Measurements from ENCODE around the gene DOCK2. TPM values are rescaled to one million over a fixed set of nuclear protein-coding genes. Genes with fewer than 3 reads are reported as not detected.

The DOCK2 gene
- polyA plus RNA-seq, 1 of the 3 experiments (the other 2 are of a cell fraction): 3.8 TPM

DNA sequence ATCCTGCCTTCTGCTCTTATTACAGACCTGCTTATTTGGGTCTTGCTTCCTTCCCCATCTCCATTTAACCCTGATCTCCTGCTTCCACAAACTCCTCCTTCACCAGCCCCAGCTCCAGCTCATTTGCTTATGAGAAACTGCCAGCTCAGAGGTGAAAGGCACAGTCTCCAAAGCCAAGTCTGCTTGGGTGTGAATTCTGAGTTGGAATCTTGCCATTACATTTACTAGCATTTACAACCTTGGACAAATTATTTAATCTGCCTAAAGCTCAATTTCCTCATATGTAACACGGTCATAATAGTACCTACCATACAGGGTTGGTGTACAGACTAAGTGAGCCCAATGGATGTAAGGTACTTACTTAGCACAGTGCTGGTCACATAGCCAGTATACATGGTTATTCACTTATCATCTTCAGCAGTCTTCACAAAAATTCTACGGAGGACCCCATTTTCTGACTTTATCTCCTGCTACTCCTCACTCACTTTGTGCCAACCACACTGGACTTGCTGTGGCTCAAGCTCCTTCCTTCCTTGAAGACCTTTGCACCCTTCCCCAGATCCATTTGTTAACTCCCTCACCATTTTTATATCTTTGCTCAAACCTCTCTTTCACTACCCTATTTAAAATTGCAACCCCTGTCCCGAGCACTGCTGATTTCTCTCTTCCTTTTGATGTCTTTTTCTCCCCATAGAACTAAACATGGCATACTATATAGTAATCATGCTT is 86.2 kb downstream of the DOCK2 start:
- Histone ChIP-seq H3K4me3 (ENCODE audit: low read depth in 2 of 2, low read length in 1 of 2) (no peak overlapping the region), H3K4me1 (ENCODE audit: control insufficient read depth in 1 of 2, insufficient read depth in 2 of 2, low read depth in 1 of 2, low read length in 1 of 2) (no peaks in the 10 kb centered on the region), H3K36me3 (replicated peaks in 1 of 2; ENCODE audit: control insufficient read depth in 1 of 2, insufficient read depth in 2 of 2, low read length in 1 of 2) (peaks cover 0 to 9% of the 10 kb centered on the region in 2 experiments), H2AFZ (ENCODE audit: low read depth) (no peak overlapping the region), H3F3A (replicated peaks; ENCODE audit: insufficient read depth) (no peaks in the 10 kb centered on the region), H3K9me2 (no peaks in the 10 kb centered on the region), H3K27me3 (ENCODE audit: insufficient read depth) (no peaks in the 10 kb centered on the region), H3K9me3 (no peaks in the 10 kb centered on the region), H3K27ac (ENCODE audit: low read depth in 2 of 2, low read length in 1 of 2) (no peak overlapping the region), H3K79me2 (ENCODE audit: insufficient read depth) (no peaks in the 10 kb centered on the region), H4K20me1 (ENCODE audit: insufficient read depth) (no peaks in the 10 kb centered on the region), H3K4me2 (no peak overlapping the region), H3K9ac (no peak overlapping the region)
- WGBS (ENCODE audit: low lambda C conversion rate): 66% methylated on average over 3 of the region's 3 CpGs
- ChIA-PET POLR2A (no interaction called here), CTCF (interaction anchor here (1.7 to 4.2 kb wide), 5 partner anchors 12 to 502 kb away, joined by 3 to 18 read pairs (median 9); partner anchors contain the start of gene INSYN2B)
- no peak for DNase-seq
- TF ChIP-seq, protein P1, sequence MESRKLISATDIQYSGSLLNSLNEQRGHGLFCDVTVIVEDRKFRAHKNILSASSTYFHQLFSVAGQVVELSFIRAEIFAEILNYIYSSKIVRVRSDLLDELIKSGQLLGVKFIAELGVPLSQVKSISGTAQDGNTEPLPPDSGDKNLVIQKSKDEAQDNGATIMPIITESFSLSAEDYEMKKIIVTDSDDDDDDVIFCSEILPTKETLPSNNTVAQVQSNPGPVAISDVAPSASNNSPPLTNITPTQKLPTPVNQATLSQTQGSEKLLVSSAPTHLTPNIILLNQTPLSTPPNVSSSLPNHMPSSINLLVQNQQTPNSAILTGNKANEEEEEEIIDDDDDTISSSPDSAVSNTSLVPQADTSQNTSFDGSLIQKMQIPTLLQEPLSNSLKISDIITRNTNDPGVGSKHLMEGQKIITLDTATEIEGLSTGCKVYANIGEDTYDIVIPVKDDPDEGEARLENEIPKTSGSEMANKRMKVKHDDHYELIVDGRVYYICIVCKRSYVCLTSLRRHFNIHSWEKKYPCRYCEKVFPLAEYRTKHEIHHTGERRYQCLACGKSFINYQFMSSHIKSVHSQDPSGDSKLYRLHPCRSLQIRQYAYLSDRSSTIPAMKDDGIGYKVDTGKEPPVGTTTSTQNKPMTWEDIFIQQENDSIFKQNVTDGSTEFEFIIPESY (IDR thresholded peaks at IDR 0.05; ENCODE audit: borderline replicate concordance, low read depth): no peak
- TF ChIP-seq SIN3A (IDR thresholded peaks at IDR 0.05; ENCODE audit: borderline replicate concordance, low read depth, low read length): no peak
- TF ChIP-seq NFIC (IDR thresholded peaks at IDR 0.05; ENCODE audit: borderline replicate concordance): no peak
- no peak for TF ChIP-seq MXI1 (IDR thresholded peaks at IDR 0.05; ENCODE audit: low read depth, low read length)
- no peak for TF ChIP-seq GATA2 (CRISPR knock-in tag; IDR thresholded peaks at IDR 0.05)
- no peak for TF ChIP-seq RCOR1 (IDR thresholded peaks at IDR 0.05; ENCODE audit: low read length)
- no peak for TF ChIP-seq POLR2AphosphoS5 (IDR thresholded peaks at IDR 0.05; ENCODE audit: low read depth, low read length)

DNA sequence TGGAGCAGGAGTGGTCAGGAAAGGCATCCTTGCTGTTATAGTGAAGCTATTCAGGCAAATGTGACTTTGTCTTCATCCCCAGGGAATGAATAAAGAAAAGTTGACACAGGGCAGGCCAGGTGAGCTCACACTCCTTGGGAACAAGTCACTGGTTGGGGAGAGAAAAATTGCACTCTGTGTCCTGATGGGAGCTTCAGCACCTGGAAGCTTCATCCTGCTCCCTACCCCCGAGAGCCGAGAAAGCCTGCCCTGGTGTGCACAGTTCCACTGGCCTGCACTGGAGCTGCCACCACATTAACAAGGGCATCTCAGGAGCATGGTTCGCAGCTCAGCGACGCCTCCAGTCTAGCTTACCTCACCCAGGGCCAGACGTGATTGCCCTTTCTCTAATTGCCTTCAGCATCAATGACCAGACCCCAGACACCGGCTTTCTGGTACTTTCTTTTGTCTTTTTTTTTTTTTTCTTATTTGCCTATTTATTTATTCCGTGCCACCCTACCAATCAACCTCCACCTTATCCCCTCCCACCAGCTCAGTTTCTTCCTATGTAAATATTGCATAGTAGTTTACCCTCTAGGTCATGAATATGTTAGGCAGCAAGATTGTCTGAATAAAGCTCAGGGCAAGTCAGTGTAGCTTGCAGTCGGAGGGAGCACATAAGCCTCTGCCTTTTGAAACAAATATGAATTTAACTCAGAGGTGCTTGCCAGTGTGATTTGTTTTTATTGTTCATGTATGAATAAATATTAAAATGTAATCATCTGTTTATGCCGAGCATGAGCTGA is 87.4 kb downstream of the DOCK2 start:
- Histone ChIP-seq H3K4me3 (ENCODE audit: low read depth in 2 of 2, low read length in 1 of 2) (no peak overlapping the region), H3K79me2 (ENCODE audit: insufficient read depth) (no peaks in the 10 kb centered on the region), H3K9me2 (no peaks in the 10 kb centered on the region), H3K27ac (ENCODE audit: low read depth in 2 of 2, low read length in 1 of 2) (no peak overlapping the region), H3K9me3 (no peaks in the 10 kb centered on the region), H3K4me2 (no peak overlapping the region), H4K20me1 (ENCODE audit: insufficient read depth) (no peaks in the 10 kb centered on the region), H2AFZ (ENCODE audit: low read depth) (no peak overlapping the region), H3F3A (replicated peaks; ENCODE audit: insufficient read depth) (no peaks in the 10 kb centered on the region), H3K4me1 (ENCODE audit: control insufficient read depth in 1 of 2, insufficient read depth in 2 of 2, low read depth in 1 of 2, low read length in 1 of 2) (no peaks in the 10 kb centered on the region), H3K27me3 (ENCODE audit: insufficient read depth) (no peaks in the 10 kb centered on the region), H3K9ac (no peak overlapping the region), H3K36me3 (replicated peaks in 1 of 2; ENCODE audit: control insufficient read depth in 1 of 2, insufficient read depth in 2 of 2, low read length in 1 of 2) (peaks cover 0 to 6% of the 10 kb centered on the region in 2 experiments)
- ChIA-PET POLR2A (interaction anchor here (0.6 kb wide), 2 partner anchors 15 to 1028 kb away, joined by 3 read pairs; no protein-coding TSS in a partner anchor), CTCF (interaction anchor here (0.9 to 2.7 kb wide), 2 partner anchors 256 to 460 kb away, joined by 3 to 14 read pairs; partner anchors contain the start of gene INSYN2B)
- DNase-seq: no peak
- 96% methylated on average over 9 of the region's 10 CpGs for WGBS (ENCODE audit: low lambda C conversion rate)
- TF ChIP-seq POLR2AphosphoS5 (IDR thresholded peaks at IDR 0.05; ENCODE audit: low read depth, low read length) (no peak), EZH2phosphoT487 (IDR thresholded peaks at IDR 0.05; ENCODE audit: borderline replicate concordance, low read depth) (no peak), SIN3A (IDR thresholded peaks at IDR 0.05; ENCODE audit: borderline replicate concordance, low read depth, low read length) (no peak), RXRA (IDR thresholded peaks at IDR 0.05; ENCODE audit: borderline replicate concordance, low read depth) (no peak), EP300 (IDR thresholded peaks at IDR 0.05; ENCODE audit: borderline replicate concordance in 1 of 2, low read depth in 1 of 2, low read length in 1 of 2) (no peak), TEAD4 (IDR thresholded peaks at IDR 0.05; ENCODE audit: borderline replicate concordance, insufficient read depth) (no peak), JUND (IDR thresholded peaks at IDR 0.05) (no peak), RCOR1 (IDR thresholded peaks at IDR 0.05; ENCODE audit: low read length) (no peak), NFIC (IDR thresholded peaks at IDR 0.05; ENCODE audit: borderline replicate concordance) (no peak)
- TF ChIP-seq, protein P2, sequence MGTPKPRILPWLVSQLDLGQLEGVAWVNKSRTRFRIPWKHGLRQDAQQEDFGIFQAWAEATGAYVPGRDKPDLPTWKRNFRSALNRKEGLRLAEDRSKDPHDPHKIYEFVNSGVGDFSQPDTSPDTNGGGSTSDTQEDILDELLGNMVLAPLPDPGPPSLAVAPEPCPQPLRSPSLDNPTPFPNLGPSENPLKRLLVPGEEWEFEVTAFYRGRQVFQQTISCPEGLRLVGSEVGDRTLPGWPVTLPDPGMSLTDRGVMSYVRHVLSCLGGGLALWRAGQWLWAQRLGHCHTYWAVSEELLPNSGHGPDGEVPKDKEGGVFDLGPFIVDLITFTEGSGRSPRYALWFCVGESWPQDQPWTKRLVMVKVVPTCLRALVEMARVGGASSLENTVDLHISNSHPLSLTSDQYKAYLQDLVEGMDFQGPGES (IDR thresholded peaks at IDR 0.05; ENCODE audit: low read depth, low read length): no peak
- TF ChIP-seq, protein P3, sequence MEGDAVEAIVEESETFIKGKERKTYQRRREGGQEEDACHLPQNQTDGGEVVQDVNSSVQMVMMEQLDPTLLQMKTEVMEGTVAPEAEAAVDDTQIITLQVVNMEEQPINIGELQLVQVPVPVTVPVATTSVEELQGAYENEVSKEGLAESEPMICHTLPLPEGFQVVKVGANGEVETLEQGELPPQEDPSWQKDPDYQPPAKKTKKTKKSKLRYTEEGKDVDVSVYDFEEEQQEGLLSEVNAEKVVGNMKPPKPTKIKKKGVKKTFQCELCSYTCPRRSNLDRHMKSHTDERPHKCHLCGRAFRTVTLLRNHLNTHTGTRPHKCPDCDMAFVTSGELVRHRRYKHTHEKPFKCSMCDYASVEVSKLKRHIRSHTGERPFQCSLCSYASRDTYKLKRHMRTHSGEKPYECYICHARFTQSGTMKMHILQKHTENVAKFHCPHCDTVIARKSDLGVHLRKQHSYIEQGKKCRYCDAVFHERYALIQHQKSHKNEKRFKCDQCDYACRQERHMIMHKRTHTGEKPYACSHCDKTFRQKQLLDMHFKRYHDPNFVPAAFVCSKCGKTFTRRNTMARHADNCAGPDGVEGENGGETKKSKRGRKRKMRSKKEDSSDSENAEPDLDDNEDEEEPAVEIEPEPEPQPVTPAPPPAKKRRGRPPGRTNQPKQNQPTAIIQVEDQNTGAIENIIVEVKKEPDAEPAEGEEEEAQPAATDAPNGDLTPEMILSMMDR (IDR thresholded peaks at IDR 0.05): no peak
- TF ChIP-seq, protein P4, sequence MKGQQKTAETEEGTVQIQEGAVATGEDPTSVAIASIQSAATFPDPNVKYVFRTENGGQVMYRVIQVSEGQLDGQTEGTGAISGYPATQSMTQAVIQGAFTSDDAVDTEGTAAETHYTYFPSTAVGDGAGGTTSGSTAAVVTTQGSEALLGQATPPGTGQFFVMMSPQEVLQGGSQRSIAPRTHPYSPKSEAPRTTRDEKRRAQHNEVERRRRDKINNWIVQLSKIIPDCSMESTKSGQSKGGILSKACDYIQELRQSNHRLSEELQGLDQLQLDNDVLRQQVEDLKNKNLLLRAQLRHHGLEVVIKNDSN (IDR thresholded peaks at IDR 0.05; ENCODE audit: borderline replicate concordance, low read depth): no peak
- TF ChIP-seq, protein P5, sequence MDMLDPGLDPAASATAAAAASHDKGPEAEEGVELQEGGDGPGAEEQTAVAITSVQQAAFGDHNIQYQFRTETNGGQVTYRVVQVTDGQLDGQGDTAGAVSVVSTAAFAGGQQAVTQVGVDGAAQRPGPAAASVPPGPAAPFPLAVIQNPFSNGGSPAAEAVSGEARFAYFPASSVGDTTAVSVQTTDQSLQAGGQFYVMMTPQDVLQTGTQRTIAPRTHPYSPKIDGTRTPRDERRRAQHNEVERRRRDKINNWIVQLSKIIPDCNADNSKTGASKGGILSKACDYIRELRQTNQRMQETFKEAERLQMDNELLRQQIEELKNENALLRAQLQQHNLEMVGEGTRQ (IDR thresholded peaks at IDR 0.05; ENCODE audit: borderline replicate concordance, low read depth, low read length): no peak

Data from SK-N-SH (cell line).